ENCODE measurements around the gene EP400.
"Not testable (repeated sequence)": the region's sequence is repeated elsewhere in the genome, so short reads cannot be mapped to it uniquely, and the experiment has no call there.

The EP400 gene

DNA sequence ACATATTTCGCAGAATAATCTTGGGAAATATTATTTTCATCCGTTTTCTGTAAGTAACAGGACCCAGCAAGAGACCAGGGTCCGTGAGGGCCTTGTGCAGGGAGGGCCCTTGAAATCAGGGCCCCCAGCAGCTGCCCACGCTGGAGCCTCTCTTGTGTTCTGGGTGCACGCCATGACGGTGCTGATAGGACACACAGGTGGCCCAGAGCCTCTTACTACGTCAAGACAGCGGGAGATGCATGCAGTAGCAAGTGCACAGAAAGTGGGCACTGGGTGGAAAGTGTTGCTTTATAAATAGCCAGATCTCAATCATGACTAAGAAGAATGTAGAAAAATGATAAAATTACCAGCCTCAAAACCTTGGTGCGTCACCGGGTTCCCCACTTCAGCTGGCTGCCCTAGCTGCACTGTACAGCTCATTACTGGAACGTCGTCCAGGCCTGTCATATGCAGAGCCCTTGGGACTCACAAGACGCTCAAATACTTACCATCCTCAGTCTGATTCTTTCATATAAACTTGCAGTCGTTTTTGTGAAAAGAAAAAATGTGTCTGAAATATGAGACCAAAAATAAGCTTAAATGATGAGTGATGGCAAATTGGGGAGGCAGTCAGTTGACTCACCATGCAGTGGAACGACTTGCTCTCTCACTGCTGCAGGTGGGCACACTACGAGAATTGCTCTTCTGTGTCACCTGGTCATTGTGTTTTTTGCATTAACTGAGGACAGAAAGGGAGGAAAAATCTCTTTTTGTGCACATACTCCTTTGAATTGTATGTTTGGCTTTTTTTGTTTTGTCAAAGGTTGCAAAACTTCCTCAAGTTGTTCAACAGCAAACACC, 126.2 kb downstream of the EP400 start:
- intact Hi-C loops (cut with DNase I): no loop called here
- peak in 1 of 10 donors; percentile 85 for DNase-seq

DNA sequence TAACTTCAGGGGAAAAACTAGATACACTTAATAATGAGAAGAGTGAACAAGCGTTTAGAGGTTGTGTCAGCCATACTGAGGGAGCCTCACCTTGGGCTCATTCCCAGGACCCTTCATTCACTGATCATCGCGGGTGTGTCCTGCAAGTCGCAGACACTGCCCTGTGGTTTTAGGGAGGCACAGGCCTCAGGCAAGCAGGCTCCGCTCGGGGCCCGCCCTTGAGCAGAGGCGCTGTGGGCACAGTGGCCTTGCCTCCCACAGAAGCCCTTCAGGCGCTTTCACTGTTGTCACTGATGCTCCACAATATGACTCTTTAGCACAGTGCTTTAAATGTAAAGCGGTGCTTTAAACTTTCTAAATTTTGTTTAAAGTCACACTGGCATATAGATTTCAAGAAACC, 127.0 kb downstream of the EP400 start:
- DNase-seq: no peak
- intact Hi-C loops (cut with DNase I): no loop called here

DNA sequence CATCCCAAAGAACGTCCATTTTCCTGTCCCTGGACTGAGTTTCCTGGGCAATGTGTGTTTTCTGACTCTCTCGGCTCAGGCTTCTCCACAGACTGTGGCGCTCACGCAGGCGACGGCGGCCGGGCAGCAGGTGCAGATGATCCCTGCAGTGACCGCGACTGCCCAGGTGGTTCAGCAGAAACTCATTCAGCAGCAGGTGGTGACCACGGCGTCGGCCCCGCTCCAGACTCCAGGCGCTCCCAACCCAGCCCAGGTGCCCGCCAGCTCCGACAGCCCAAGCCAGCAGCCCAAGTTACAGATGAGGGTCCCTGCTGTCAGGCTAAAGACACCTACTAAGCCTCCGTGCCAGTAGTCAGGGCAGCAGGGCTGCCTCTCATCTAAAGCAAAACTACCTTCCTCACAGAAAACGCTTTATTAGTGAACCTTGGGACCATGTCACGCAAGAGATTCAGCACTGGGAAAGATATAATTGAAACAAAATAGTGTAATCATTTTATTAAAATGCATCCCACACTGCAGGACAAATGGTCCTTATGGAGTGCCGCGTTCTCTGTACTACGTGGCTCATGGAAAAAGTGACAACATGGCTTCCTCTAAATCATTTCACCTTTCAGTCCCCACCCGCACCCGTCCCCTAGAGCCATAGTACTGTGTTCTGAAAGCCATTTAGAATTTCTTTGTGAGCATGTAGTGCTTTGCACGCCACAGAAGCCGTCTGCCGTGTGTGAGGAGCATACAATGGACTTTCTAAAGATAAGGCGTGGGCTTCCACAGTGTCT, 127.8 kb downstream of the EP400 start:
- DNase-seq: no peak
- intact Hi-C loops (cut with DNase I): no loop called here

DNA sequence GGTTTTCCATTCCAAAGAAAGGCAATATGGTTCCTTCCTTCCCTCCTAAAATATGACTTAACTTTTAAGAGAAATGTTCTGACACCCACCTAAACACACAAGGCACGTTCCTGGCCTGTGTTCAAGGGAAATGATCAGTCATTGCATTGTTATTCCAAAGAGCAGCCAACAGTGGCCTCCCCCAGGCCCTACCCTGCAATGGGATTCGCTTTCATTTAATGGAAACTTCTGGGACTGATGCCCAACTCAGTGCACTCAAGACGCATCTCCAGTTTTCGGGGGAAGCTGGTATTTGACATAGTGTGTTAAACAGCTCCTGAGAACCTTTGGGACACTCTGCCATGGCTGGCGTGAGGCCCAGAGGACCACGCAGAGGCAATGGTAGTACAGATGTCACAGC, 128.4 kb downstream of the EP400 start:
- DNase-seq: no peak
- intact Hi-C loops (cut with DNase I): no loop called here

DNA sequence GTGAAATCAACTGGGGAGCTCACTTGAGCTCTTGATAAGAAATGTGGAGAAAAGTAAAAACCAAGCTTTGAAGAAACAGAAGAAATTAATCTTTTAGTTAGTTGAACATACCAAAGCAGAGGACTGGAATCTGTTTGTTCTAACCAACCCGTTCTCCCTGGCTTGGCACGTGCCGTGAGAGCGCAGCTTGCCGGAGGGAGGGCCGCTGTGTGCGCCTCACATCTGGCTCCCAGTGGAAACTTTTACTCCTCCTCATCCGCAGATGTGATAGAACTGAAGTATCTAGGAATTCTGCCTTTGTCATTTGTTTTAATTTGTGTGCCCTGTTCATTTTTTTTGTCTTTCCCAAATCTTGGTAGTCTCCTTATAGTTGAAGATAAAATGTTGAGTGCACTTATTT, 129.5 kb downstream of the EP400 start:
- no peak for DNase-seq
- intact Hi-C loops (cut with DNase I): no loop called here

DNA sequence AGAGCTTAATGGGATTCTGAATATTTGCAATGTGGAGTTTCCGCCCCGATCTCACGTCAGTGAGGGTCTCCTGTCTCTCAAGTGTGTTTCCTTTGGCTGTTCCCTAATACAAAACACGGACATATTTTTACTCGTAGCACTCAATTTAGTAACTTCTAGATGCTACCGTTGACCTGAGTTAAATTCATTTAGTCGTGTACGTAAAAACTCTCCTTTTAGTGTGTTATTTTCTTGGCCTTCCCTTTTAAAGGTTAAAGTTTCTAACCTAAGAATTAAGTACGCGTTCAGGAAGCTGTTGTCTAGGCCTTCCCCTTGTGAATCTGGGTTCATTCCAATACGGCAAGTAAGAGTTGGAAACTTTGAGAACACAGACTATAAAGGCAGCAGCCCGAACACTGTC, 130.0 kb downstream of the EP400 start:
- no peak for DNase-seq
- intact Hi-C loops (cut with DNase I): no loop called here

DNA sequence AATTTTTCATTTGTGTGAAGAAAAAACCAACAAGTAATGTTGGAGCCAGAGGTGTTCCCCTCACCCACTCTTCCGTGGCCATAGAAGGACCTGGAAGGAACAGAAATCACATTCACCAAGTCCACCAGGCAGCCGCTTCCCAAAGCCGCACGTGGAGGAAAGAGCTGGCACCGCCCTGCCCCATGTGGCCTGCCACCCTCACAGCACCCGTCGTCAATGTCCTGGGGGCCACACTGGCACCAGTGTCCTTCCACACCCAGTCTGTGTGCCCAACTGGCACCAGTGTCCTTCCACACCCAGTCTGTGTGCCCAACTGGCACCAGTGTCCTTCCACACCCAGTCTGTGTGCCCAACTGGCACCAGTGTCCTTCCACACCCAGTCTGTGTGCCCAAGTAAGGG, 130.8 kb downstream of the EP400 start:
- intact Hi-C loops (cut with DNase I): not testable (repeated sequence)
- peak in 1 of 10 donors; percentile 80 for DNase-seq

DNA sequence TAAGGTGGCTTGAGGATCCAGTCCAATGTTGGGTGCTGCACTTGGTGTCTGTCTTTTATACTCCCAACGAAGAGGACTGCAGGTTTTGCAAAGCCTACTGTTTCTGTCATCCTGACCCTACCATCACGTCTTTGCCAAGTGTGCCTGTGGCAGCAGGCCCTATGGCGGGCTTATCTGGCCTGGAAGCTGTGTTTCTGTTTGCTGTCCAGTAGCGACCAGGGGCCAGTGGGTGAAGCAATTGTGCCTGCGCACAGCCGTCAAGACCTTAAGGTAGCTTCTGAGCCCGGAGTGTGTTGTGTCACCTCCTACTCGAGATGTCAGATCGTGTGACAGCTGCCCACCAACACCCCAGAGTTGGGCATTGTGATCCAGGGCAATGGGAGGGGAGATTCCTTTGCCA, 131.7 kb downstream of the EP400 start:
- no peak for DNase-seq
- intact Hi-C loops (cut with DNase I): no loop called here

DNA sequence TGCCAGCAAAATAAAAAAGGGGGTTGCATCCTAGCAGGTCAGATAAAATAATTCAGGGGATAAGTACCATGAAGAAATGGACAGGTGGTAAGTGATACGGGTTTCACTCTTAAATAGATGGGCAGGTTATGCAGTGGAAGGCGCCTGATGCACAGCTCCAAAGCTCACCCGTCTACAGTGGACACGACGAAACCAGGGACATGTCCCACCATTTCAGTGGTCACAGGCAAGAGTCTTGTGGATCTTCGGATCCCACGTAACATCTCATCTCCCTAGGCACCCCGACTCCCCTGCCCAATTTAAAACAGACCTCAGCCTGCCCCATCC, 133.8 kb downstream of the EP400 start:
- intact Hi-C loops (cut with DNase I): no loop called here
- DNase-seq: no peak

DNA sequence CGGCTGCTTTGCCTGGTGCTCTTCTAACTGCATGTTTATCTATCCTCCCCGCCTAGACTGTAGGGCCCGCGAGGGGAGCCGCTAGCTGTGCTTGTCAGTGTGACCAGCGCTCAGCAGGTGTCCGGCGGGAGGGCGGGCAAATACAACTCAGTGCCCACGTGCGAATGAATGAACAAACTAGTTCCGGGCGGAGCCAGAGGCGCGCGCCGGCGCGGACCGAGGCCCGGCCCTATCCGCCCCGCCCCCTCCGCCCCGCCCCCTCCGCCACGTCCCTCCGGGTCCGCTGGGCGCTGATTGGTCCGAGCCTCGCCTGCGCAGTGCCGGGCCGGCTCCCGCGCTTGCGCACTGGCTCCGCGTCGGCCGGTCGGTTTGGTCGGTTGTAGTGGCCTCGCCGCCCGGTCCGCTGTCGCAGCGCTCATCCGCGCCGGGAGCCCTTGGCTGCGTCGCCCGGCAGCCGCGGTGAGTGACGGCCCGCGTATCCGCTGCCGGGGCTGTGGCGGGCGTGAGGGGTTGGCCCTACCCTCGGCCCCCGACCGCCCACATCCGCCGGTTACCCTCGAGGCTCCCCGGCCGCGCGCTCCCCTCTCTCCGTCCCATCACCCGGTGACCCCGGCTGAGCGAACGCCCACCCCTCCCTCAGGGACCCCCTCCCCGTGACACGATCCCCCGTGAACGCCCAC, 134.3 kb downstream of the EP400 start:
- intact Hi-C loops (cut with DNase I): loop anchor here (2.0 kb wide), 1 partner anchor 61 kb away; the partner anchor contains the start of genes DDX51 and NOC4L
- peak; percentile 84 to 98 (median 90) for DNase-seq

DNA sequence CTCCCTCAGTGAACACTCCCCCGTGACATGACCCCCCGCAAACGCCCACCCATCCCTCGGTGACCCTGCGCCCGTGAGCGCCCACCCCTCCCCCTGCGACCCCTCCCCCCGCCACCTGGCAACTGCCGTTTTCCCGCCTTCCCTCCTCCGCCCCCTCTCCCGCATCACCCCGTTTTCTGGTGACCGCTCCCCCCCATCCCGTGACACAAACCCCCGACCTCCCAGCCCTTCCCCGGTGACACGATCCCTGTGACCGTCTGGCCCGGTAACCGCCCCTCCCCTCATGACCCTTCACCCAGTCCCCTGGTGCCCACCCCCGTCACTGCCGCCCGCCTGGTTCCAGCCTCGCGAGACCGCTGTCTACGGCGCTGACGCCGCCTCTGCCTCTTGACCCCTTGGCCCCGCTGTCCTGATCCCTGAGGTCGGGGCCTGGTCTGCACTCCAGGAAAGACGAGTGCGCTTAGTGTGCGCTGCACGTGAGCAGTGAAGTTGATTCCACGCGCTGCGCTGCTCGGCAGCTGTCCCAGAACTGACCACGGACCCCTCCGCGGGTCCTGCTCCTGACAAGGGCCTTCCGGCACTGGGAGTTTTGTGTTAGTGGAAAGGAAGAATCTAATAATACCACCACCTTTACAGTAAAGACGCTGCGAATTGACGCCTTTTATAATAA, 135.0 kb downstream of the EP400 start:
- peak in 3 of 10 donors; percentile 23 to 89 (median 39) for DNase-seq
- intact Hi-C loops (cut with DNase I): loop anchor here (2.0 kb wide), 1 partner anchor 60 kb away; the partner anchor contains the start of genes DDX51 and NOC4L

DNA sequence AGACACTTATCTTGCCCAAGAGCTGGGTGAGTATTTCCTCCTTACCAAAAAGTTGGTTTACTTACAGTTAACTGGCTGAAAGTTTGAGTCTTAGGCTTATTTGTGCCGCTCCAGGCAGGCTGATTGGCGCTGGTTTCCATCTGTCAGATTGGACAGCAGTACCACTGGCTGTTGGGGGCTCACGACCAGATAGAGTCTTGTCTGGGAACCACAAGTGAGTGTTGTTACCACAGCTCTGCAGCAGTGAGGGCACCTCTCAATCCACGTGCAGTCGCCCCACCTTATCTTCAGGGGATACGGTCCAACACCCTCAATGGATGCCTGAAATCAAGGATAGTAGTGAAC, 135.5 kb downstream of the EP400 start:
- no peak for DNase-seq
- intact Hi-C loops (cut with DNase I): loop anchor here (2.0 kb wide), 1 partner anchor 60 kb away; the partner anchor contains the start of genes DDX51 and NOC4L

DNA sequence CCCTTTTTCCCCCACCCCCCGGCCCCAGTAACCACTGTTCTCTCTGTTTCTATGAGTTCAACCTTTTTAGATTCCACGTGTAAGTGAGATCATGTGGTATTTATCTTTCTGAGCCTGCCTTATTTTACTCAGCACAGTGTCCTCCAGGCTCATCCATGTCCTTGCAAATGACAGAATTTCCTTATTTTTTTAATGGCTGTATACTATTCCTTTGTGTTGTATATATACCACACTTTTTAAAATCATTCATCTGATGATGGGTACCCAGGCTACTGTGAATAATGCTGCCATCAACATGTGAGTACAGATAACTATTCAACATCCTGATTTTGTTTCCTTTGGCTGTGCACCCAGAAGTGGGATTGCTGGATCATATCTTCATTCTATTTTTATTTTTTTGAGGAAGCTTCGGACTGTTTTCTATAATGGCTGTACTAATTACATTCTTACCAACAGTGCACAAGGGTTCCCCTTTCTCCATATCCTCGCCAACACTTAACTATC, 139.7 kb downstream of the EP400 start:
- intact Hi-C loops (cut with DNase I): no loop called here
- no peak for DNase-seq

DNA sequence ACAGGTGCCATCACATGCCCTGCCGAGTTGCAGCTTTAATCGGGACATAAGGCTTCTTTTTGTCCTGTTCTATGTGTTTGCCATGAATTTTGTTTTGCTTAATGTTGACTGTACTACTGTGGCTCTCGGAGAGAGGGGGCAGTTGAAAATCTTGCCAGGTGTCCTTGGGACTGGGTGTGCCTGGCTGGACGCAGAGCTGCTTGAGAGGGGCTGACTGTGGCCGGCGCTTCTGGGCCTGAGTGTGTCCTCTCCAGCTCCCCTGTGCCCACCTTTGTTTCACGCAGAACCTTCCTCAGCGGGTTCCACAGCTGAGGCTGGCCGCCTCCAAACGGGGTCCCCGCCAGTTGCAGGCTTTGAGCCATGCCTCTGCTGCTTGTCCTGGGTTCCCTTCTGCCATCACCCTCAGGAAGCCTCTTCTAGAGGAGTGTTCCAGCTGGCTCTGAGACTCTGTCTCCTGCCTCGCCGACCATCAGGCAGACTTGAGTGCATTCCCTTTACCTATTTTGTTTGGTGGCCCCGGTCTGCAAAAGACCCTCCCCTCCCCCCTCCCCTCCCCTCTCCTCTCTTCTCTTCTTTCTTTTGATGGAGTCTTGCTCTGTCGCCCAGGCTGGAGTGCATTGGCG, 144.6 kb downstream of the EP400 start:
- intact Hi-C loops (cut with DNase I): no loop called here
- DNase-seq: no peak

DNA sequence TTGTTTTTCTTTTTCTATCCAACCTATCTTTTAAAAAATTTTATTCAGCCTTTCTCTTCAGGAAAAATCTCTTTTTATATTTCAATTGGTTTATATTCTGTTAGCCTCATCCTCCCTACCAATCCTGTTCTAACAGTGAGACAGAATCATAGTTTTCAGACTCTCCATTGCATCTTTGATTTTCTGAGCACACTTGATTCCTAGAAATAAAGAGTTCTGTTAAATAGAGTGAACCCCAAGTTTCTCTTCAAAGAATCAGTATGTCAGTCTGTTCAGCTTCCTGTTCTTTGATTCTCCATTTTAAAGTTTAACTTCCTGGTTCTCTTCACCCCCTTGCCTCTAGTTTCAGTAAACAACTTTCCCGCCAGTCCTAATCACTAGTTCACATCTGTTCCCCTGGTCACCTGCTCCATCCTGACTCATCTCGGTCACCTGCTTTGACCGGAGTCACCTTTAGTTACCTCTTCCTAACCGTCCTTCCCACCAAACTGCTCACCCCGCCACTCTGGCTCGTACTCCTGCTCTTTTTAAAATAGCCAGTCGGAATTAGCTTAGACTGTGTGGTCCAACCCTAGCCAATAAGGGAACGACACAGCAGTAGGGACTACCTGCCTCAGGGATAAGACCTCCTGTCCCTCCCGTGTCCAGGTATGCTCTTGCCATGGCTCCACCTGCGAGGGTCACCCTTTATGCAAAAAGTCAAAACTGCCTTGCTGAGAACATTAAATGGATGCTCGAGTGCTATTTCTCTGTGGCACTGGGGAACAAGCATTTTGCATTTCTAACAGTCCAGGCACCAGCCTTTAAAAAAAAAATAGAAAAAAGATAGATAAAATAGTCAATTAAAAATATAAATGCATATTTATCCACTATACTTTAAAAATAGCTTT, 146.0 kb downstream of the EP400 start:
- intact Hi-C loops (cut with DNase I): no loop called here
- no peak for DNase-seq

DNA sequence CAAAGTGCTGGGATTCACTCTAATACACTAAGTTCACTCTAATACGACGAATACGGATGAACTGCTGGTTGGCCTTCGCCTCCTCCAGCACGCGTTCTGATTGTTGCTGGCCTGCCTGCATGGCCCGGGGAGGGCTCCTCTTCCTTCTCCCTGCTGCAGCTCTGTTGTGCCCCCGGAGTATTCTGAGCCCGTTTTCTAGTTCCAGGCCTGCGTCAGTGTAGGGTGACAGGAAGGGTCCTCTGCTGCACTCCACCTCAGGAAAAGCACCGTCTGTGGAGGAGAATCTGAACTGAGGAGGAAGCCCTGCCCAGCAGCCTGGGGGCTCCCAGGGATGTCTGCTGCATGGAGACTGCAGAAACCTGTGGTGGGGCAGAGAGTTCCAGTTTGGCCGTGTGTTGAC, 150.0 kb downstream of the EP400 start:
- intact Hi-C loops (cut with DNase I): no loop called here
- no peak for DNase-seq

DNA sequence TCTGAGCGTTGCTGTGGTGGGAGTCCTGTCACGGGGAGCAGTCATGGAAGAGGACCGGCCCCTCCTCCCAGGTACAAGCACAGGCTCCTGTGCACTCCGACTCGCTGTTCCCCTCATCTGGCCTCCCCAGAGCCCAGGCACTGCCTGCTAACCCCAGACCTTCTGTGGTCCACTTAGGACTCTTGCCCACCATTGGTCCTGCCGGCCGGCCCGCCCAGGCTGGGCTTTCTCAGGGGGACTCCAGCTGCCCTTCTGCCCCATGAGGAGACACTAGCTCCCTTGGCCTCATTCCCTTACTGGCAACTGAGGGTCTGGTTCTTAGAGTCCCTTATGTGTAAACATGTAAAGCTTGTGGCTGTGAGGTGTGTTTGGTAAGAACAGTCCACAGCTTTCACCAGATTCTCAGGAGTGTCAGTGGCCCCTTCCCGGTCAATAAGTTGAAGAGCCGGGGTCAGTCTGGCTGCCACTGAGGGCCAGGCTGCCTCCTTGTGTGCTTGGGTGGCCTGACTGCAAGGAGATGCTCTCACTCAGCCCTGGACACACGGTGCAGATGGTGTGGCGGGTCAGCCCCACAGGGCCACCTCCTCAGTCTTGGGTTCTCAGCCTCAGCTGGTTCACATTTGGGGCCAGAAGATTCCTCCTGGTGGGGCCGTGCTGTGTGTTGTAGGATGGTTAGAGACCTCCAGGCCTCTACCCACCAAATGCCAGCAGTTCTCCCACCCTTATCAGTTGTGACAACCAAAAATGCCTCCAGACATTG, 150.7 kb downstream of the EP400 start:
- no peak for DNase-seq
- intact Hi-C loops (cut with DNase I): no loop called here

DNA sequence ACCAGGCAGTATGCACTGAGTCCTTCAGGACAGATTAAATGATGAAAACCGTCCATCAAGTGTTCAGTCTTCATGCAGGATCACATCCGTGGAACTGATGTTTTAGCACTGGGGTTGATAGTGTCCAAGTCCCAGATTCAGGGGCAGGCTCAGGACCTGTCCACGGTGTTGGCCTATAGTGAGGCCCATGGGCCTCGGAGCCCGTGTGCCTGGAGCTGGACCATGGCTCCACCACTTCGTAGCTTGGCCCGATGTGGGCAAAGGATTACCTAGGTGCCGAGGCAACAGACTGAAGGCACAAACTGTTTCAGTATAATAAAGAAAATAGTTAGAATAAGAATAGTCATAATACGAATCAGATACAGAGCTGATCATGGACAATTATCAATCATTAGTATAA, 152.6 kb downstream of the EP400 start:
- no peak for DNase-seq
- intact Hi-C loops (cut with DNase I): no loop called here

Measured in posterior cingulate gyrus (tissue), 11 donors.